NCI-H2227 treated with DMSO at 0.1 percent for 48 hours (cell line): ENCODE data around the gene PTPRJ.

Experiments
- DNase-seq: peaks from one replicate; lab custom pipeline; 2025; lab: John Stamatoyannopoulos, UW

The PTPRJ gene

GRCh38 chr11:48163360-48164100 is 183.2 kb downstream of the PTPRJ start:
- no peak for DNase-seq

DNA sequence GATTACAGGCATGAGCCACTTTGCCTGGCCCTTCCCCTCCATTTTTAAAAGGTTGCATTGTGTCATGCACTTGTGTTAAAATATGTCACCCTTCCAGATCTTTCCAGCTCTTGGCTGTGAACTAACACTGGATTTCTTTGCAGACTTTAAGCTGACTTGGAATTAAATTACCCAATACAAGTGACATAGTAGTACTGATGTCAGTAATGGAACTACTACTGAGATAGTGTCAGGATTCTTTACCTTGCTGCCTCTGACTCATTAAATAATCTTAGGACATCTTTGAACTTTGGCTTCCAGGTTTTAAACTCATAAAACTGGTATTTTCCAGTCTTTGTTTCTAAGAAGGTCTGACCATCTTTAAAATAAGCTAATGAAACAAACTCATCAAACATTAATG is 184.5 kb downstream of the PTPRJ start:
- DNase-seq: no peak

- no peak for DNase-seq
Observed at GRCh38 chr11:48165426-48165825, 185.1 kb downstream of the PTPRJ start.

DNA sequence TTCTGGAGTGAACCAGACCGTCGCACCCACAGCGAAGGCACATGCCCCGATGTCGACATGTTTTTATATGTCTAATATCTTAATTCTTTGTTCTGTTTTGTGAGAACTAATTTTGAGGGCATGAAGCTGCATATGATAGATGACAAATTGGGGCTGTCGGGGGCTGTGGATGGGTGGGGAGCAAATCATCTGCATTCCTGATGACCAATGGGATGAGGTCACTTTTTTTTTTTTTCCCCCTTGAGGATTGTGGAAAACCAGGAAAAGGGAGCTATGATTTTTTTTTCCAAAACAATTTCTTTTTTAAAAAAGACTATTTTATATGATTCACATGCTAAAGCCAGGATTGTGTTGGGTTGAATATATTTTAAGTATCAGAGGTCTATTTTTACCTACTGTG is 187.0 kb downstream of the PTPRJ start:
- no peak for DNase-seq

- no peak for DNase-seq
Observed at GRCh38 chr11:48168815-48169214, 188.5 kb downstream of the PTPRJ start.

- no peak for DNase-seq
Observed at GRCh38 chr11:48169259-48169658, 188.9 kb downstream of the PTPRJ start.

DNA sequence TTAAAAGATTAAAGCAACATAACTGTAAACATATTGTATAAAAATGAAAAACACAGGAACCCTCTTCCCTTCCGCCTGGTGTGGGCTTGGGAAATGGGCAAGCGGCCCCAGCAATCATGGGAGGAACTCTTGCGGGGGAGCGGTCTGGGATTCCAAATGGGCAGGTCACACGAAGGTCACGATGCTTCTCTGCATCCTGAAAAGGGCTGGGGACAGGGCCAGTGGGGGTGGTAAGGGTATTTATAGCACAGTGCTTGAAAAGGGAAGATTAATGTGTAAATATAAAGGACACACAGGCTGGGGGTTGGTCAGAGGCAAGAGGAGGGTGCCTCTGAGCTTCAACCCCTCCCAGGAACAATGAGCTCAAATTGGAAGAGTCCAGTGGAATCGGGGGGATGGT is 189.4 kb downstream of the PTPRJ start:
- DNase-seq: no peak

DNA sequence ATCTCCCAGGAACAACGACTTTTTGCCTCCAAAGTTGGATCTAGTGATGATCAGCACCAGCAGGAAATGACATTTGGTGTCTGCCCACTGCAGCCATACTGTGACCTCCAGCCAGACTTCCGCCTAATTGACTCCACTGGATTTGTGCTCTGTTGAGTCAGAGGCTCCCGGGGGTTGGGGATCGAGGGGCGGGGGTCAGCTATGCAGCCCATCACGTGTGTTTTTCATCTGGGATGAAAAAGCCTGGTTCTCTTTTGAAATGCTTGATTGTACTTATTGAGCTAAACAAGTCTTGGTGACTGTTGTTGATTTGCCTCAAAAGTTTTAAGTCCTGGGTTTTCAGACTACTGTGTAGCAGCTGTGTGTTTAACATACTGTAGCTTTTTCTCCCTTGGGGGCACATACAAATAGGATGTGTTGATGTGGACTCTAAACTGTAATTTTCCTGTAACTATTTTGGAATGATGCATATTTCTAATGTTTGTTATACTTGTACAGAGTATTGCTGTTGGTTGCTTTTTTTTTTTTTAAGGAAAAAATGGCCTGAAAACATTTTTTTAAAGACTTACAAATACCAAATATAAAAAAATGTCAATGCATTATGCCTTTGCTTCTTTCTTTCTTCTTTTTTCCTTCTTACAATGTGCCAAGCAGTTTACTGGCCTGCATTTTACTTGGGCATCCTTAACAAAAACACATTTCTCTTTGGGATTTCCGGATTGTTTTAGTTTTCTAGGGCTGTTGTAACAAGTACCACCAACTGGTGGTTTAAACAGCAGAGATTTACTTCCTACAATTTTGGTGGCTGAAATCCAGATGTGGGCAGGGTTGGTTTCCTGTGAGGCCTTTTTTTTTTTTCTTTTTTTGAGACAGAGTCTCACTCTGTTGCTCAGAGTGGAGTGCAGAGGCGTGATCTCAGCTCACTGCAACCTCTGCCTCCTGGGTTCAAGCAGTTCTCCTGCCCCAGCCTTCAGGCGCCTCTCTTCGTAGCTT is 190.2 kb downstream of the PTPRJ start:
- DNase-seq: no peak

GRCh38 chr11:48172818-48173609 is 192.7 kb downstream of the PTPRJ start:
- DNase-seq: peak; percentile 84

GRCh38 chr11:48177661-48178060 is 197.3 kb downstream of the PTPRJ start:
- no peak for DNase-seq

GRCh38 chr11:48180627-48181026 is 200.3 kb downstream of the PTPRJ start:
- no peak for DNase-seq

- DNase-seq: no peak
Observed at GRCh38 chr11:48182860-48183526, 202.6 kb downstream of the PTPRJ start.

- no peak for DNase-seq
Observed at GRCh38 chr11:48184452-48184851, 204.1 kb downstream of the PTPRJ start.

GRCh38 chr11:48190906-48191654 is 210.7 kb downstream of the PTPRJ start:
- peak; percentile 13 for DNase-seq

GRCh38 chr11:48193876-48194275 is 213.5 kb downstream of the PTPRJ start:
- DNase-seq: no peak

GRCh38 chr11:48207881-48208280 is 227.5 kb downstream of the PTPRJ start:
- DNase-seq: no peak

- DNase-seq: no peak
Observed at GRCh38 chr11:48210052-48210451, 229.7 kb downstream of the PTPRJ start.

DNA sequence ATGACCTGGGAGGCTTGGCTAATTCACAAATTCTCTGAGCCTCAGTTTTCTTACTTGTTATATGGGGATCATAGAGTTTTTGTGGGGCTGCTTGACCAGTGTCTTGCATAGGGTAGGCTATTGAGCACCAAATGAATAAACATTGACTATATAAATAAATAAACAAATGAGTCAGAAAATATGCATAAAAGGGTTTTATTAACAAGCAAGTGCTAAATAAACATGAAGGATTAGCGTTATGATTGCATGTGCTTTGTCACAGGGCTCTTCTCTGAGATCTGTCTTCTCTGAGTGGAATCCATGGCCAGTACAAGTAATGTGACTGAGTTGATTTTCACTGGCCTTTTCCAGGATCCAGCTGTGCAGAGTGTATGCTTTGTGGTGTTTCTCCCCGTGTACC is 236.2 kb downstream of the PTPRJ start, which contains the start of gene OR4B1:
Gene OR4B1 (plus strand): TSS at position 301 of the 400 bp plus-strand sequence. CDS start 0 bp downstream, at position 301.
- DNase-seq: no peak
